Bronchial epithelial cell (primary cell): ENCODE data around the gene FIBCD1. TPM values are rescaled to one million over a fixed set of nuclear protein-coding genes. Genes with fewer than 3 reads are reported as not detected.

Source experiments
- DNase-seq: peaks from one replicate; pipeline ENCODE4 v3.0.0-alpha.2; 2010; ENCODE audit warnings: low read depth
- FAIRE-seq: peaks from 2 replicates; lab custom pipeline; 2011; peaks lifted over from hg19 to GRCh38; lab: Jason Lieb, UNC
- H3K27me3 ChIP-seq: 2 replicates; pipeline ENCODE4 v1.5.1; 2011; ENCODE audit warnings: low read length; ENCODE audit not compliant: control insufficient read depth, insufficient read depth
- H3K36me3 ChIP-seq: 2 replicates; pipeline ENCODE4 v1.5.1; 2011; ENCODE audit warnings: low read length; ENCODE audit not compliant: control insufficient read depth, insufficient read depth
- H3K4me3 ChIP-seq: 2 replicates; pipeline ENCODE4 v1.5.1; 2011; ENCODE audit warnings: mild to moderate bottlenecking, low read depth, low read length, control low read depth
- CTCF ChIP-seq: IDR thresholded peaks from 2 replicates; pipeline ENCODE4 v1.5.1; 2011; ENCODE audit warnings: mild to moderate bottlenecking, moderate library complexity, low read length, control low read depth, inconsistent platforms; ENCODE audit not compliant: insufficient read depth, severe bottlenecking
- total RNA-seq: library from RNA; depleted of rRNA; stranded (reverse); fragments of >200 nt; gene quantifications from 2 replicates; pipeline ENCODE4 v1.2.1, GENCODE V29; 2014

FIBCD1 gene
- total RNA-seq, 1 donor from 2014 or later = 0.26 TPM

- FAIRE-seq = no peak
- no peak overlapping the region for H3K4me3 ChIP-seq
- TF ChIP-seq CTCF = no peak
- peaks cover 3% of the 10 kb centered on the region for H3K27me3 ChIP-seq
- DNase-seq = peak; percentile 35
- H3K36me3 ChIP-seq = no peaks in the 10 kb centered on the region
Measured at GRCh38 chr9:130908146-130908877, 30.7 kb downstream of the FIBCD1 start.

- Histone ChIP-seq H3K4me3 (no peak overlapping the region), H3K27me3 (peaks cover 5% of the 10 kb centered on the region), H3K36me3 (no peaks in the 10 kb centered on the region)
- no peak for FAIRE-seq
- no peak for TF ChIP-seq CTCF
- no peak for DNase-seq
Measured at GRCh38 chr9:130906735-130907416, 32.2 kb downstream of the FIBCD1 start.

DNA sequence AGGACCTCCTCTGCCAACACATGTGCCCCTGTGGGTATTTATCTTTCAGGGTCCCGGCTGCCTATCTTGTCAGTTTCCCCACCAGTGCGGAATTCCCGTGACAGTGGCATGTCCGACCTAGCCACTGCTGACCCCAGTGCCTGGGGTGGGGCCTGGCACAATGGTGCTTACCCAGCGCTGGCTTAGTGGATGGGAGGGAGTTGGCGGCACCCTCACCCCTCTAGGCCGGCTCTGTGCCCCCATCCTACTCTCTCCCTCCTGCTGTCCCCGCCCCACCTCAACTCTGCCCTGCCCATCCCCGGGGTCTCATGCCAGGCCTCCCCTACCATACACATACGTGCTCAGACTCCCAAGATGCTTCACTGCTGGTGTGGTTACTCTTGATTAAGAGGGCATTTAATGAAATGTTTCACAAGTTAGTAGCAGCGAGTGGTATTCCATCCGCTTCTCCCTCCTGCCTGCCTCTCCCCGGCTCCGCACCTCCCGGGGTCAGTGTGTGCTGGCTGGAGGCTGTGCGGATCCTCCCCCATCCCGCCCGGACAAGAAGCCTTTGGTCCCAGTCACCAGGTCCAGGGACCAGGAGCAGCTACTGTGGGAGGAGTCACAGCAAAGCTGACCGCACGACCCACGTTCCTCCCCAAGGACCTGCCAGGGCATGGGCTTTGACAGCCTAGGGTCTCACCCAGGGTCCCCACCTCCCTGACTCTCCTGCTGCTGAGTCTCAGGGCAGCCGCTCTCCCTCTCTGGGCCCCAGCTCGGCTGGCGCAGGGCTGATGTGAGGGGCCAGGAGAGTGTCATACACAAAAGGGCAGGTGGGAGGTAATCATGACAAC lies 32.9 kb downstream of the FIBCD1 start:
- no peak for DNase-seq
- no peaks in the 10 kb centered on the region for H3K36me3 ChIP-seq
- no peak for FAIRE-seq
- H3K27me3 ChIP-seq = peaks cover 5% of the 10 kb centered on the region
- H3K4me3 ChIP-seq = no peak overlapping the region
- TF ChIP-seq CTCF = no peak

- DNase-seq = no peak
- Histone ChIP-seq H3K36me3 (no peaks in the 10 kb centered on the region), H3K27me3 (peaks cover 6% of the 10 kb centered on the region), H3K4me3 (no peak overlapping the region)
- no peak for FAIRE-seq
- no peak for TF ChIP-seq CTCF
Measured at GRCh38 chr9:130905125-130905901, 33.7 kb downstream of the FIBCD1 start.
